AG09319 (cell line): Measurements from ENCODE around the gene P3H1.

Source experiments
- DNase-seq: peaks from one replicate; pipeline ENCODE4 v3.0.0-alpha.2; 2010; ENCODE audit warnings: low read depth; ENCODE audit errors: extremely low read depth
- TF ChIP-seq, protein P1 (sequence below): IDR thresholded peaks from 2 replicates; pipeline ENCODE4 v1.5.1; 2011; ENCODE audit warnings: low read depth, mild to moderate bottlenecking, inconsistent platforms, low read length, moderate library complexity

P3H1 gene

DNA sequence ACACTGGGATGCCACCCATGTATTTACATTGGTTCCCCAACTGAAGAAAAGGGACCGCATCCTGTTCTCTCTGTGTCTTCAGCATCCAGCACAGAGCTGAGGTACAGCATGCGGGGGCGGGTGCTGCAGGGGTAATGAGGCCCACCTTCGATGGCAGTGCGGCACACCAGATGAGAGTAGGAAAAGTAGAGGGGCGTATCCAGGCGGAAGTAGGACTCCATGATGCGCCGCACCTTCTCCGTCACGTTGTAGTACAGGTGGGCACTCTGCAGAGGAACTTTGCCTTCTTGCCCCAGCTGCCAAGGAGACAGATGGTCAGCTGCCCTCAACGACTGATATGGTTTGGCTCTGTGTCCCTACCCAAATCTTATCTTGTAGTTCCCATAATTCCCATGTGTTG, 16.8 kb downstream of the P3H1 start:
- TF ChIP-seq, protein P1, sequence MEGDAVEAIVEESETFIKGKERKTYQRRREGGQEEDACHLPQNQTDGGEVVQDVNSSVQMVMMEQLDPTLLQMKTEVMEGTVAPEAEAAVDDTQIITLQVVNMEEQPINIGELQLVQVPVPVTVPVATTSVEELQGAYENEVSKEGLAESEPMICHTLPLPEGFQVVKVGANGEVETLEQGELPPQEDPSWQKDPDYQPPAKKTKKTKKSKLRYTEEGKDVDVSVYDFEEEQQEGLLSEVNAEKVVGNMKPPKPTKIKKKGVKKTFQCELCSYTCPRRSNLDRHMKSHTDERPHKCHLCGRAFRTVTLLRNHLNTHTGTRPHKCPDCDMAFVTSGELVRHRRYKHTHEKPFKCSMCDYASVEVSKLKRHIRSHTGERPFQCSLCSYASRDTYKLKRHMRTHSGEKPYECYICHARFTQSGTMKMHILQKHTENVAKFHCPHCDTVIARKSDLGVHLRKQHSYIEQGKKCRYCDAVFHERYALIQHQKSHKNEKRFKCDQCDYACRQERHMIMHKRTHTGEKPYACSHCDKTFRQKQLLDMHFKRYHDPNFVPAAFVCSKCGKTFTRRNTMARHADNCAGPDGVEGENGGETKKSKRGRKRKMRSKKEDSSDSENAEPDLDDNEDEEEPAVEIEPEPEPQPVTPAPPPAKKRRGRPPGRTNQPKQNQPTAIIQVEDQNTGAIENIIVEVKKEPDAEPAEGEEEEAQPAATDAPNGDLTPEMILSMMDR, result no peak

DNA sequence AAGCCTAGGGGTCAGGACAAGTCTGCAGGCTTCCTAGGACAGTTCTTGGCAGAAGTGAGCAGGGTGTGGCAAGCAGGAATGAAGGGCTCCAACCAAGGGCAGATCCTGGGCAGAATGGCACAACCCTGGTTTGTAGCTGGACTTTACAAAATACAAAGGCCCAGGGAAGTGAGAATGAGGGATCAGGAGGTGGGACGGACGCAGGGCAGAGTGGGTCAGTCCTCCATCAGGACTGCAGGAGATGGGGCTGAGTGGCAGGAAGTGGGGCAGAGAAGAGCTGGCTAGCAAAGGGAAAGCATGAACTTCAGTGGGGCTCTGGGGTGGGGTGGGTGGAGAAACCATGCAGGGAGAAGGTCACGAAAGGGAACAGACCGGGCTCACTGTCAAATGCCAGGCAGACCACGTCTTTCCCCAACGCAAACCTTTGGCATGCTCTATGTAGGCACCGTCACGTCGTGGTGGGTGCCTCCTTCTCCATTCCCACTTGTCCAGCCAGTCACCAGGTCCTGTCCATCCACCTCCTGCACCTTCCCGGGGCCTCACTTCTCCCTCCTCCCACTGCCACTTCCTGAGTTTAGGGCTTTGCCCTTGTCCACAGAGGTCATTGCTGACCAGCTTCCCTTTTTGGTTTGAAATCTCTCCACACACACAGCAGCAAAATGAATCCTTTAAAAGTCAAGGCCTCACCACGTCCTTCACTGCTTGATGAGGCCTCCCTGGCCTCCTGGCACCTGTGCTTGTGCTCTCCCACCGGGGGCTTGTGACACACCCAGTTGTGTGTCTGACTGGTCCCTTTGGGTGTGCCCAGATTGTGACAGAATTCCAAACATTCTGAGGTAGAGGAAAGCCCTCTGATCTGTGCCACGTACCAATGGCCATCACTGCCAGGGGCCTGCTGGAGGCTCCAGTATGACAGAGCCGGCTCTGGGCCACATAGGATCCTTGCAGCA, 18.1 kb downstream of the P3H1 start:
- DNase-seq, result no peak
- TF ChIP-seq, protein P1, result no peak

More for the DNA sequence above, 16.8 kb downstream of the P3H1 start:
- DNase-seq, result no peak

DNA sequence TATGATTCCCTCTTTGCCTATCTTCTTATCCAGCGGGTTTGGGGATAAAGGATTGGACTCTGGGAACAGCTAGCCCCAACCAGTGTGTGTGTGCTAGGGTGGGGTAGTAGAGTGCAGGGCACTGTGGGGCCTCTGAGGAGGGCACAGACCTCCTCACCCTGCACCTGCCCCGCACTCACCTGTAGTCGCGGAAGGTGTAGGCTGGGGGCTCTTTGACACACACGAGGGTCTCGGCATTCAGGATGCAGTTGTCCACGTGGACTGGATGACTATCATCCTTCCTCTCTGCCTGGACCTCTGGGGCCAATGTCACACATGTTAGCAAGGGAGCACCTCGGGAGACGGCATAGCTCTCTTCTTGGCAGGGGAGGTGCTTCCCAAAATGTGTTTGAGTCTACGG, 18.8 kb downstream of the P3H1 start:
- TF ChIP-seq, protein P1, result no peak
- no peak for DNase-seq

DNA sequence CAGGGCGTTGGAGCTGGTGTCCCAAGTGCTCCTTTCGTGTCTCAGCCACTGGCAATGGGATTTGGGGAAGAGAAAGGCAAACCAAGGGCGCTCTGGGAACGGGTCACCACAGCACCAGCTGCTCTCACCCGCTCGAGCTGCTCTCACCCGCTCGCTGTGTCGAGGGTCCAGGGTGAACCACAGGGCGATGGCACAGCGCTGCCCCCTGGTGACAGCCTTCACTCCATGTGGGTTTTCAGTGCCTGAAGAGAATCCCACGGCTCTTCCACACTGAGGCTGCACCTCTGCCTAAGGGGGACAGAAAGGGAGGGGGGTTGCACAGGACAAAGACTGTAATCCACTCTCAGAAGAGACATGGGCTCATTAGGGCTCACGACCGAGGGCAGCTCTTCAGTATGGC, 19.7 kb downstream of the P3H1 start:
- TF ChIP-seq, protein P1, result peak; percentile 53
- no peak for DNase-seq

DNA sequence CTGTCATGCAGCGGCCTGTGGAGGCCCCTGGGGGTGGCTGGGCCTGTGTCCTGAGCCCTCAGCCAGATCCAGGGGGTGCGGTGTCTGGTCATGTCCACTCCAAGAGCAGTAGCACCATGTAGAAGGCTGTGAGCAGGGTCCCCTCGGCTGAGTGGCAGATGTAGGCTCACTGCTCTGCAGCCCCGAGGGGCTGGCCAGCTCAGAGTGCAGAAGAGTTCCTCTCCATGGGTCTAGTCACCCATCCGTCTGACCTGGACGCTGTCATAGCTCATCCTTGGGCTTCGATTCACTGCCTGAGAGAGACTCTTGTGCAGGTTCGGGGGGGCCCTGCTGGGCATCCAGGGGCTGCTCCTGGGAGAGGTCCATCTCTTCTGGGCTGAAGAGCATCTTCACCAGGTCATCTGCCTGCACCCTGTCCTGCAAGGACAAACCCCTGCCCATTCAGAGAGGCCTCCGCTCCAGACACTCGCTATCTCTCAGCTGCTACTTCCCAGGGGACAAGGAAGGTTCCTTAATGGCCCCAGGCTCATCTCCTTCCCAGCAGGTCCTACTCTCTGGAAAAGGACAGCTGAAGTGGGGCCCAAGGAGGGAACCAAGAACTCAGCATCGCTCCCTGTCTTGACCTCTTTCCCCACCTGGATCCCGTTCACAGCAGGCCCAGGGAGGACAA, 20.3 kb downstream of the P3H1 start:
- TF ChIP-seq, protein P1, result no peak
- no peak for DNase-seq

DNA sequence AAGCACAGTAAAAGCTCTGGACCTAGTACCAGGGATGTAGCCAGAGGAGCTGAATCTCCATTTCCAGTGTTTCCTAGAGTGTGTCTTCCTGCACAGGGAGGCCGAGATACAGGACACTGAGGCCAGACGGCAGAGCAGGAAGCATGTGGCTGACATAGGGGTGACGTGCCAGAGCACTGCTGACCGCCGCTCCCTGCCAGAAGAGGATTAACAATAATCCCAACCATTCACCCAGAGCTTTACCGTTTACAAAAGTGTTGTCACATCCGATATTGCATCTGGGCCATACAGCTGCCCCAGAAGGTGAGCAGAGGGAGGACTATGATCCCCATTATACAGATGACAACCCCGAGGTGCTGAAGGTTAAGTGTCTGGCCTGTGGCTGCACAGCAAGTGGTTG, 21.0 kb downstream of the P3H1 start:
- TF ChIP-seq, protein P1, result no peak
- no peak for DNase-seq

DNA sequence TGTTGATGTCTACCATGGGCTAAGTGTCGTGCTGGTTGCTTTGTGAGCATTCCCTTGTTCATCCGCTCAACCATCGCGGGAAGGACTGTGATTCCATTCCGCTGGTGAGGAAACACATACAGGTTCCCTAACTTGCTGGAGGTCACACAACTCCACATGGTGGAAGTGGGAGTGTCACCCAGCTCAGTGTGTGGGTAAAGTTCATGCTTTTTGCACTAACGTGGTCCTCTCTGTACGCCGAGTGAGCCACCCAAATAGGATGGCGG, 22.7 kb downstream of the P3H1 start:
- DNase-seq, result no peak
- TF ChIP-seq, protein P1, result no peak
